RWPE1 (cell line): ENCODE data around the gene CDK15.

Experiments
- CTCF ChIA-PET: fragments of 350-600 bp; sonication (Branson Sonifier 250); formaldehyde crosslinking; extraction: SDS; loops from one replicate; lab custom pipeline; 2021; lab: Yijun Ruan, JAX
- POLR2A ChIA-PET: fragments of 400-600 bp; formaldehyde crosslinking; extraction: SDS; loops from one replicate; lab custom pipeline; 2020; ENCODE audit warnings: antibody characterized with exemption; ENCODE audit not compliant: low non-redundant PET; lab: Yijun Ruan, JAX
- DNase-seq: peaks from one replicate; pipeline ENCODE4 v3.0.0; 2012; ENCODE audit warnings: low spot score
- H3K27ac ChIP-seq: fragments of 450-650 bp; 2 replicates; pipeline ENCODE4 v1.5.1; 2017
- TF ChIP-seq, protein P1 (sequence below): fragments of 450-650 bp; conservative IDR thresholded peaks from 2 replicates; pipeline ENCODE4 v1.5.1; 2017; ENCODE audit warnings: low read depth, mild to moderate bottlenecking

The CDK15 gene

DNA sequence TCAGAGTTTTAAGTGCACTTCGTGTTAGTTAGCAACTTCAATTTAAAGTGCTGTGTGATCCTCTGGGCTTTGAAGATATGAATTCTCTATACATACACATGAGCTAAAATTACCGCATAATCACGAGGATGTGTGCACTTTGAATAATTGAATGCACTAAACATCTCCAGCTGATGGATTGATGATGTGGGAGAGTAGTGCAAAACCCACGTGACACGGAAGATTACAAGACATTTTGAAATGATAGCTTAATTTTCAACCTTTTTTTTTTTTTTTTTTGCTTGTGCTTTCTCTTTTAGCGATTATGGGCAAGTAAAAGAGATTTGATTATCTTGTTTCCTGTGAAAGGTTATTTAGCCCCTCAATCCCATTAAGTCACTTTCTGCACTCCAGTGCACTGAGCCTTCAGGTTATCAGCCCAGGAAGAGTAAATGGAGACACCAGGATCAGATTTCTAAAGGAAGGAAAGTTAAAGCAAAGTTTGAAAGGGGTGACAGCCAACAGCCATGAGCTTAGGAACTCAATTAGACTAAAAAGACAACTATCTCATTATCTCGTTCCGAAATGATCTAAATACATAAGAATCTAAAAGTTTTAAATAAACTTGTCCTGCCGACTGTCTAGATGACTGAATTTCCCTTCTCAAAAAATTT, 81.6 kb downstream of the CDK15 start:
- no peak overlapping the region for H3K27ac ChIP-seq
- ChIA-PET POLR2A (no interaction called here), CTCF (interaction anchor here (0.6 kb wide), 3 partner anchors 46 to 1987 kb away, joined by 3 to 4 read pairs (median 3); no protein-coding TSS in a partner anchor)
- TF ChIP-seq, protein P1, sequence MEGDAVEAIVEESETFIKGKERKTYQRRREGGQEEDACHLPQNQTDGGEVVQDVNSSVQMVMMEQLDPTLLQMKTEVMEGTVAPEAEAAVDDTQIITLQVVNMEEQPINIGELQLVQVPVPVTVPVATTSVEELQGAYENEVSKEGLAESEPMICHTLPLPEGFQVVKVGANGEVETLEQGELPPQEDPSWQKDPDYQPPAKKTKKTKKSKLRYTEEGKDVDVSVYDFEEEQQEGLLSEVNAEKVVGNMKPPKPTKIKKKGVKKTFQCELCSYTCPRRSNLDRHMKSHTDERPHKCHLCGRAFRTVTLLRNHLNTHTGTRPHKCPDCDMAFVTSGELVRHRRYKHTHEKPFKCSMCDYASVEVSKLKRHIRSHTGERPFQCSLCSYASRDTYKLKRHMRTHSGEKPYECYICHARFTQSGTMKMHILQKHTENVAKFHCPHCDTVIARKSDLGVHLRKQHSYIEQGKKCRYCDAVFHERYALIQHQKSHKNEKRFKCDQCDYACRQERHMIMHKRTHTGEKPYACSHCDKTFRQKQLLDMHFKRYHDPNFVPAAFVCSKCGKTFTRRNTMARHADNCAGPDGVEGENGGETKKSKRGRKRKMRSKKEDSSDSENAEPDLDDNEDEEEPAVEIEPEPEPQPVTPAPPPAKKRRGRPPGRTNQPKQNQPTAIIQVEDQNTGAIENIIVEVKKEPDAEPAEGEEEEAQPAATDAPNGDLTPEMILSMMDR: no peak
- no peak for DNase-seq

DNA sequence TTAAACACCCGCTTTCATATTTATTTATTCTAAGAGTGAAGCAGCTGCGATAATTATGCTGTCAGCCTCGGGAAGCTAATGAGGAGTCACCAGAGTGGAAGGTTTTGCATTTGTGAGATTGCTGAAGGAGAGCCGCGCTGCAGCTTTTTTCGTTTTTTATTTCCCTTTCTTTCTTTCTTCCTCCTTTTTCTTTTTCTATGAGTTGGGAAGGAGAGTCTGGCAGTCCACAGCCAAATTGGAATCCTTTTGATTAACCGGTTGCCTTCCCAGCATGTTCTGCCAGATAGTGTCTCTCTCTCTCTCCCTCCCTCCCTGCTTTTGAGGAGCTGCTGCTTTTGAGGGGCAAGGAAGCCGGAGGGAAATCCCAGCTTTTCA, 82.1 kb downstream of the CDK15 start:
- ChIA-PET POLR2A (no interaction called here), CTCF (interaction anchor here (0.6 to 0.7 kb wide), 2 partner anchors 47 to 144 kb away, joined by 3 read pairs; no protein-coding TSS in a partner anchor)
- DNase-seq: no peak
- no peak overlapping the region for H3K27ac ChIP-seq
- TF ChIP-seq, protein P1: no peak

DNA sequence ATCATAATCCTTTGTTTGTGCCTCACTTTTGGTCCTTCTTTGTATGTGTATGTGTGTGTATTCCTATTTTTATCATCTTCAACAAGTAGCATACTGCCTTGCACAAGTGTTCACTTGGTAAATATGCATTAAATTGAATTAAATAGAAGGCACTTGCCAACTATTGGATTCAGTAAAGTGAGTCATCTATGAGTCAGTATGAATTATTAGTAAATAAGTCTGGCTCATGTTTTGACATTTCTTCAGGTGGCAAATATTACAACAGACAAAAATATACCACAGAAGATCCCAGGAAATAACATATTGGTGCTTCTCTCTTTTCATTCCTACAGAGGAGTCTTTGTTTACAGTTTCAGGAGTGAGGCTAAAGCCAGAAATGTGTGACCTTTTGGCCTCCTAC, 84.1 kb downstream of the CDK15 start:
- DNase-seq: peak; percentile 63
- TF ChIP-seq, protein P1: no peak
- no peak overlapping the region for H3K27ac ChIP-seq
- CTCF ChIA-PET: no interaction called here
- POLR2A ChIA-PET: no interaction called here

- TF ChIP-seq, protein P1: no peak
- POLR2A ChIA-PET: no interaction called here
- no peak overlapping the region for H3K27ac ChIP-seq
- no peak for DNase-seq
- CTCF ChIA-PET: no interaction called here
These were observed 85.3 kb downstream of the CDK15 start for GRCh38 chr2:201891676-201892075.

- TF ChIP-seq, protein P1: no peak
- ChIA-PET CTCF (no interaction called here), POLR2A (no interaction called here)
- no peak overlapping the region for H3K27ac ChIP-seq
- no peak for DNase-seq
These were observed 86.2 kb downstream of the CDK15 start for GRCh38 chr2:201892516-201892915.

DNA sequence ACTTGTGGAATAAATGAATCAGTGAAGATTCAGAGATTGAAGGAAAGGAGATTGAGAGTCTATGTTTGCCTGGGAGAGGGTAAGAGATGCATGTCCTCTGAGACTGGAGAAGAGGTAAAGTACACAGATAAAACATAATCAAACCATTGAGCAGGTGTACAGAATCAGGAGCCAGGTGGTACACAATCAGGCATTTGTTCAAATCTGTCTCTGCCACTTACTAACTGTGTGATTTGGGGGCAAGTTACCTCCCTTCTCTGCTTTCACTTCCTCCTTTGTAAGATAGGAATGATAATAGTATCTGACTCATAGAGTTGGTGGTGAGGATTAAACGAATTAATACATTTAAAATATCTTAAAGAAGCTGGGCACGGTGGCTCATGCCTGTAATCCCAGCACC, 94.0 kb downstream of the CDK15 start:
- CTCF ChIA-PET: no interaction called here
- no peak for DNase-seq

More for the DNA sequence above, 94.0 kb downstream of the CDK15 start:
- no peak overlapping the region for H3K27ac ChIP-seq
- POLR2A ChIA-PET: no interaction called here
- TF ChIP-seq, protein P1: no peak
